ENCODE measurements around the gene AKNA.

AKNA gene

GRCh38 chr9:114363424-114363823, 24.4 kb downstream of the AKNA start:
- DNase-seq (ENCODE audit: low read depth in 1 of 2, low spot score in 1 of 2): no peak

GRCh38 chr9:114362394-114362793, 25.4 kb downstream of the AKNA start:
- no peak for DNase-seq (ENCODE audit: low read depth in 1 of 2, low spot score in 1 of 2)

- DNase-seq (ENCODE audit: low read depth in 1 of 2, low spot score in 1 of 2): no peak
Measured at GRCh38 chr9:114361542-114361941, 26.2 kb downstream of the AKNA start.

- no peak for DNase-seq (ENCODE audit: low read depth in 1 of 2, low spot score in 1 of 2)
Measured at GRCh38 chr9:114359801-114360200, 28.0 kb downstream of the AKNA start.

- no peak for DNase-seq (ENCODE audit: low read depth in 1 of 2, low spot score in 1 of 2)
Measured at GRCh38 chr9:114357911-114358328, 29.9 kb downstream of the AKNA start.

GRCh38 chr9:114357360-114357759, 30.4 kb downstream of the AKNA start:
- DNase-seq (ENCODE audit: low read depth in 1 of 2, low spot score in 1 of 2): no peak

- no peak for DNase-seq (ENCODE audit: low read depth in 1 of 2, low spot score in 1 of 2)
Measured at GRCh38 chr9:114356792-114357191, 31.0 kb downstream of the AKNA start.

- no peak for DNase-seq (ENCODE audit: low read depth in 1 of 2, low spot score in 1 of 2)
Measured at GRCh38 chr9:114355821-114356220, 32.0 kb downstream of the AKNA start.

- no peak for DNase-seq (ENCODE audit: low read depth in 1 of 2, low spot score in 1 of 2)
Measured at GRCh38 chr9:114351932-114352331, 35.9 kb downstream of the AKNA start.

GRCh38 chr9:114350636-114351401, 37.0 kb downstream of the AKNA start:
- no peak for DNase-seq (ENCODE audit: low read depth in 1 of 2, low spot score in 1 of 2)

GRCh38 chr9:114349713-114350480, 37.9 kb downstream of the AKNA start:
- no peak for DNase-seq (ENCODE audit: low read depth in 1 of 2, low spot score in 1 of 2)

- DNase-seq (ENCODE audit: low read depth in 1 of 2, low spot score in 1 of 2): peak; percentile 70 to 87
Measured at GRCh38 chr9:114348906-114349482, 38.8 kb downstream of the AKNA start.

GRCh38 chr9:114348261-114348905, 39.4 kb downstream of the AKNA start:
- no peak for DNase-seq (ENCODE audit: low read depth in 1 of 2, low spot score in 1 of 2)

- DNase-seq (ENCODE audit: low read depth in 1 of 2, low spot score in 1 of 2): no peak
Measured at GRCh38 chr9:114347675-114348074, 40.1 kb downstream of the AKNA start.

GRCh38 chr9:114346146-114346545, 41.6 kb downstream of the AKNA start:
- no peak for DNase-seq (ENCODE audit: low read depth in 1 of 2, low spot score in 1 of 2)

- no peak for DNase-seq (ENCODE audit: low read depth in 1 of 2, low spot score in 1 of 2)
Measured at GRCh38 chr9:114345493-114346065, 42.2 kb downstream of the AKNA start.

GRCh38 chr9:114344692-114345091, 43.1 kb downstream of the AKNA start:
- no peak for DNase-seq (ENCODE audit: low read depth in 1 of 2, low spot score in 1 of 2)

- DNase-seq (ENCODE audit: low read depth in 1 of 2, low spot score in 1 of 2): no peak
Measured at GRCh38 chr9:114344188-114344566, 43.6 kb downstream of the AKNA start.

- DNase-seq (ENCODE audit: low read depth in 1 of 2, low spot score in 1 of 2): no peak
Measured at GRCh38 chr9:114343471-114344187, 44.2 kb downstream of the AKNA start.

GRCh38 chr9:114342755-114343440, 44.9 kb downstream of the AKNA start:
- no peak for DNase-seq (ENCODE audit: low read depth in 1 of 2, low spot score in 1 of 2)

Measured in activated CD4-positive, alpha-beta T cell treated with anti-CD3 and anti-CD28 coated beads, Interleukin-2, amount 50 U/mL, for 24 hours (primary cell).